K562 (cell line): ENCODE measurements around the gene PCID2. TPM values are rescaled to one million over a fixed set of nuclear protein-coding genes. Genes with fewer than 3 reads are reported as not detected.

Experiments
- ATAC-seq: fragments of 200-7000 bp; cut with Tn5 transposase; 3 replicates; pipeline ENCODE4 v1.9.1; 2020; ENCODE audit warnings: moderate library complexity
- BruUV-seq: library from RNA; stranded (reverse); fragments of 400-500 nt; replicated peaks from 2 replicates; lab custom pipeline; 2021; lab: Mats Ljungman, UMichigan
- CTCF ChIA-PET: fragments of 300-600 bp; formaldehyde crosslinking; extraction: SDS; loops from one replicate; lab custom pipeline; 2021; ENCODE audit warnings: low intra/inter-chr PET ratio; lab: Yijun Ruan, JAX
- POLR2A ChIA-PET: fragments of 300-600, 350-650 bp; sonication (Branson Sonifier 250); formaldehyde crosslinking; extraction: SDS; loops from one replicate; lab custom pipeline; 2021; ENCODE audit warnings: antibody characterized with exemption, inconsistent platforms; lab: Yijun Ruan, JAX
- DNase-seq, 4 experiments: peaks; one replicate each; pipeline versions ENCODE4 v3.0.0 to v3.0.0-alpha.2; 2011 to 2018; ENCODE audit warnings: low spot score in 3 of 4, mixed read lengths in 3 of 4; ENCODE audit errors: extremely low read depth in 1 of 4
- FAIRE-seq: peaks from 2 replicates; lab custom pipeline; 2011; peaks lifted over from hg19 to GRCh38; lab: Jason Lieb, UNC
- H2AFZ ChIP-seq: 2 replicates; pipeline ENCODE4 v1.6.0; 2011; ENCODE audit warnings: low read depth, low read length, control low read depth, inconsistent platforms
- H3K27ac ChIP-seq: fragments of 200-600 bp; 3 replicates; pipeline ENCODE4 v1.8.0; 2011; ENCODE audit warnings: low read depth, mild to moderate bottlenecking, control low read depth, inconsistent platforms, low read length, moderate library complexity, mixed read lengths; ENCODE audit errors: extremely low read depth
- H3K27me3 ChIP-seq, 2 experiments: fragments of 300-600 bp in 1 of 2; 2 replicates in 1 of 2; 3 replicates in 1 of 2; pipeline versions ENCODE4 v1.6.0 to v1.8.0; 2011; ENCODE audit warnings: inconsistent platforms in 2 of 2, low read length in 2 of 2, mild to moderate bottlenecking in 1 of 2, mixed read lengths in 1 of 2, moderate library complexity in 1 of 2; ENCODE audit not compliant: control insufficient read depth in 2 of 2, insufficient read depth in 2 of 2
- H3K36me3 ChIP-seq: fragments of 300-600 bp; 3 replicates; pipeline ENCODE4 v1.8.0; 2011; ENCODE audit warnings: mild to moderate bottlenecking, low read length, inconsistent platforms; ENCODE audit not compliant: control insufficient read depth, insufficient read depth
- H3K4me1 ChIP-seq, 2 experiments: fragments of 200-600 bp in 1 of 2; replicated peaks in 1 of 2; 2 replicates in 1 of 2; 3 replicates in 1 of 2; pipeline versions ENCODE4 v1.5.1 to v1.8.0; 2011; ENCODE audit warnings: inconsistent platforms in 2 of 2, low read length in 2 of 2, mild to moderate bottlenecking in 1 of 2, mixed read lengths in 1 of 2, moderate library complexity in 1 of 2; ENCODE audit not compliant: control insufficient read depth in 2 of 2, insufficient read depth in 2 of 2
- H3K4me2 ChIP-seq: 2 replicates; pipeline ENCODE4 v1.6.1; 2011; ENCODE audit warnings: low read length, control low read depth, inconsistent platforms, mixed read lengths; ENCODE audit not compliant: insufficient read depth
- H3K4me3 ChIP-seq: fragments of 200-600 bp; sonication (generic), shearing (Covaris generic); 2 replicates; pipeline ENCODE4 v1.5.1; 2016; ENCODE audit warnings: control low read depth, inconsistent platforms
- H3K79me2 ChIP-seq: fragments of 200-600 bp; 3 replicates; pipeline ENCODE4 v1.8.0; 2011; ENCODE audit warnings: low read length, inconsistent platforms; ENCODE audit not compliant: control insufficient read depth, insufficient read depth
- H3K9ac ChIP-seq, 2 experiments: 2 replicates each; pipeline versions ENCODE4 v1.6.0 to v1.6.1; 2011; ENCODE audit warnings: low read depth in 2 of 2, low read length in 2 of 2, control low read depth in 1 of 2, inconsistent platforms in 1 of 2, mild to moderate bottlenecking in 1 of 2, mixed read lengths in 1 of 2; ENCODE audit not compliant: insufficient read depth in 1 of 2
- H3K9me1 ChIP-seq: one replicate; pipeline ENCODE4 v1.6.0; 2011; ENCODE audit warnings: inconsistent platforms, mild to moderate bottlenecking, low read length, moderate library complexity; ENCODE audit not compliant: control insufficient read depth, insufficient read depth
- H3K9me3 ChIP-seq: replicated peaks from 2 replicates; pipeline ENCODE4 v1.5.1; 2011; ENCODE audit warnings: low read depth, low read length, inconsistent platforms; ENCODE audit not compliant: control insufficient read depth, insufficient read depth
- H4K20me1 ChIP-seq: replicated peaks from 2 replicates; pipeline ENCODE4 v1.6.1; 2011; ENCODE audit warnings: low read length, inconsistent platforms, mixed read lengths; ENCODE audit not compliant: control insufficient read depth, insufficient read depth
- HNRNPK ChIP-seq: fragments of 200-400 bp; formaldehyde crosslinking; IDR thresholded peaks from one replicate; pipeline ENCODE4 v1.6.1; 2018; ENCODE audit warnings: mild to moderate bottlenecking, low read depth, low read length; ENCODE audit not compliant: poor library complexity, severe bottlenecking
- KLF13 ChIP-seq: fragments of 450-650 bp; IDR thresholded peaks from 2 replicates; pipeline ENCODE4 v1.6.1; 2016; ENCODE audit warnings: missing genetic modification characterization, low read depth, mild to moderate bottlenecking, missing compliant biosample characterization, moderate library complexity, borderline replicate concordance
- MYNN ChIP-seq, 2 experiments: sonication (generic); formaldehyde crosslinking in 1 of 2; IDR thresholded peaks; 2 replicates each; pipeline versions ENCODE4 v1.5.0 to v1.6.1; 2016 to 2020; ENCODE audit warnings: antibody characterized with exemption in 1 of 2, missing genetic modification reagents in 1 of 2
- RAD51 ChIP-seq: fragments of 450-650 bp; IDR thresholded peaks from 2 replicates; pipeline ENCODE4 v1.7.1; 2016; ENCODE audit warnings: low read depth, mild to moderate bottlenecking, borderline replicate concordance
- SMARCA4 ChIP-seq: fragments of 450-650 bp; IDR thresholded peaks from 2 replicates; pipeline ENCODE4 v1.6.1; 2016
- WGBS: fragments of 100-300 bp; shearing (Covaris generic); methylation state at CpG from one replicate; pipeline ENCODE4 v1.1.6; 2016; ENCODE audit warnings: low coverage, mixed read lengths; ENCODE audit not compliant: insufficient coverage; ENCODE audit errors: missing lambda C conversion rate; 5-methylcytosine and 5-hydroxymethylcytosine counted together
- in situ Hi-C: fragments of 300-500 bp; cut with MboI; formaldehyde crosslinking; loops from 4 replicates; pipeline ENCODE4 v1.15.0; 2018; ENCODE audit warnings: inconsistent platforms, mixed read lengths
- intact Hi-C: fragments of 100-400 bp; cut with micrococcal nuclease; formaldehyde crosslinking; loops from 2 replicates; pipeline ENCODE4 v1.14.2; 2022
- polyA plus RNA-seq, 8 experiments: library from polyadenylated mRNA; depleted of rRNA in 4 of 8; stranded (reverse) in 5 of 8; unstranded in 3 of 8; fragments of >200 nt; fragmentation: Nextera tagmentation in 2 of 8; fragmentation: Illumina TruSeq in 1 of 8; extraction: Ambion mirVana in 2 of 8; extraction: Trizol in 1 of 8; gene quantifications; 2 replicates each; pipeline versions ENCODE4 v1.2.1 to v1.2.3, GENCODE V29; 2011 to 2014; ENCODE audit warnings: inconsistent platforms in 1 of 8, missing spikeins in 1 of 8
- total RNA-seq, 7 experiments: library from RNA; depleted of rRNA in 6 of 7; stranded (reverse); fragments of >200 nt in 6 of 7; fragmentation: Illumina TruSeq in 2 of 7; extraction: Trizol in 2 of 7; gene quantifications; 2 replicates each; pipeline versions ENCODE4 v1.2.1 to v1.2.3, GENCODE V29; 2011 to 2021; ENCODE audit warnings: low replicate concordance in 1 of 7

Gene PCID2
- total and polyA plus RNA-seq, 9 of the 15 experiments (the other 6 are each of a cell fraction or from before 2014, with no cell fraction given), result 39.6 to 117 (median 59.6) TPM

- no peak for ATAC-seq
- 42% methylated on average over 12 of the region's 12 CpGs for WGBS
- Histone ChIP-seq H3K9me1 (no peaks in the 10 kb centered on the region), H3K4me3 (no peak overlapping the region), H3K79me2 (no peaks in the 10 kb centered on the region), H2AFZ (peak overlapping the region; percentile 40; the same call in 1 of the 2 replicates), H3K9ac (no peak overlapping the region), H3K4me1 (peaks cover 19 to 28% of the 10 kb centered on the region in 2 experiments; a peak in 4 of 5 replicates), H3K27me3 (no peaks in the 10 kb centered on the region), H3K36me3 (no peaks in the 10 kb centered on the region), H3K4me2 (no peak overlapping the region), H3K27ac (no peak overlapping the region), H3K9me3 (no peaks in the 10 kb centered on the region; the same call in 1 of the 2 replicates), H4K20me1 (no peaks in the 10 kb centered on the region)
- BruUV-seq, result no TSS peak
- CTCF ChIA-PET, result no interaction called here
- DNase-seq, result peak in 1 of 4 experiments; percentile 11
- intact Hi-C loops, result no loop called here
- POLR2A ChIA-PET, result no interaction called here
- TF ChIP-seq MYNN (IDR thresholded peaks at IDR 0.05) (no peak), MYNN (CRISPR knock-in tag; IDR thresholded peaks at IDR 0.05) (no peak), KLF13 (tag) (no peak), HNRNPK (no peak), SMARCA4 (no peak), RAD51 (0 out of 2 replicates have a peak, but pooled peaks have one; percentile 18)
- in situ Hi-C loops, result no loop called here
- no peak for FAIRE-seq
Observed at GRCh38 chr13:113157206-113157928, 51.1 kb downstream of the PCID2 start.
